Measurements from ENCODE around the gene SOX15.

The SOX15 gene

GRCh38 chr17:7580604-7581575 is 9.0 kb downstream of the SOX15 start:
- Mint-ChIP-seq H3K9me3 (no peaks in the 10 kb centered on the region), H3K36me3 (ENCODE audit: low read depth) (peaks cover 55% of the 10 kb centered on the region), H3K4me1 (peaks cover 63% of the 10 kb centered on the region)

DNA sequence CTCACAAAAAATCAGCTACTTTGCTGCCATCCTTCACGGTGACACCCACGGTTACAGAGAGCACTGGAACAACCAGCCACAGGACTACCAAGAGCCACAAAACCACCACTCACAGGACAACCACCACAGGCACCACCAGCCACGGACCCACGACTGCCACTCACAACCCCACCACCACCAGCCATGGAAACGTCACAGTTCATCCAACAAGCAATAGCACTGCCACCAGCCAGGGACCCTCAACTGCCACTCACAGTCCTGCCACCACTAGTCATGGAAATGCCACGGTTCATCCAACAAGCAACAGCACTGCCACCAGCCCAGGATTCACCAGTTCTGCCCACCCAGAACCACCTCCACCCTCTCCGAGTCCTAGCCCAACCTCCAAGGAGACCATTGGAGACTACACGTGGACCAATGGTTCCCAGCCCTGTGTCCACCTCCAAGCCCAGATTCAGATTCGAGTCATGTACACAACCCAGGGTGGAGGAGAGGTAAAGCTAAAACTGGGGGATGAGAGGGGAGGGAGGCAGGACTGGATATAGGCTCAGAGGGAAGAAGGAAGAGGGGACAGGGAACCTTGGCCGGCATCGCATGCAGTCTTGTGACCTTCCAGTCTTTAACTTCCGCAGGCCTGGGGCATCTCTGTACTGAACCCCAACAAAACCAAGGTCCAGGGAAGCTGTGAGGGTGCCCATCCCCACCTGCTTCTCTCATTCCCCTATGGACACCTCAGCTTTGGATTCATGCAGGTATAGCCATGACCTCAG is 9.9 kb downstream of the SOX15 start:
- Mint-ChIP-seq H3K27ac (peak overlapping the region; percentile 93 to 97 (median 95)), H3K4me3 (peak overlapping the region; percentile 8 to 47 (median 37)), H3K4me1 (peaks cover 70% of the 10 kb centered on the region), H3K9me3 (no peaks in the 10 kb centered on the region), H3K36me3 (ENCODE audit: low read depth) (peaks cover 60% of the 10 kb centered on the region), H3K27me3 (ENCODE audit: low read depth) (peaks cover 4% of the 10 kb centered on the region)
- no peak for TF ChIP-seq CTCF (IDR thresholded peaks at IDR 0.05; ENCODE audit: unreplicated experiment in 3 of 3)

More at GRCh38 chr17:7580604-7581575, 9.0 kb downstream of the SOX15 start:
- no peak for TF ChIP-seq CTCF (IDR thresholded peaks at IDR 0.05; ENCODE audit: unreplicated experiment in 3 of 3)
- peak overlapping the region; percentile 95 to 98 (median 97) for H3K27ac Mint-ChIP-seq
- H3K4me3 Mint-ChIP-seq, result peak overlapping the region; percentile 48 to 49 (median 48)
- peaks cover 4% of the 10 kb centered on the region for H3K27me3 Mint-ChIP-seq (ENCODE audit: low read depth)

- H3K27me3 Mint-ChIP-seq (ENCODE audit: low read depth), result peaks cover 4% of the 10 kb centered on the region
- H3K27ac Mint-ChIP-seq, result peak within 1 kb of the TSS; percentile 95 to 98 (median 97)
- H3K9me3 Mint-ChIP-seq, result no peaks in the 10 kb centered on the region
- peaks cover 65% of the 10 kb centered on the region for H3K36me3 Mint-ChIP-seq (ENCODE audit: low read depth)
- H3K4me1 Mint-ChIP-seq, result peaks cover 70% of the 10 kb centered on the region
- no peak for TF ChIP-seq CTCF (IDR thresholded peaks at IDR 0.05; ENCODE audit: unreplicated experiment in 3 of 3)
- peak within 1 kb of the TSS; percentile 47 to 79 (median 69) for H3K4me3 Mint-ChIP-seq
These were observed 10.7 kb downstream of the SOX15 start, which contains the start of gene CD68 for GRCh38 chr17:7579001-7579833. TSS of gene CD68 (plus strand) at chr17:7579638. CDS start at chr17:7579678, 40 bp downstream.

- H3K4me3 Mint-ChIP-seq, result peak overlapping the region; percentile 34 to 75 (median 74)
- H3K4me1 Mint-ChIP-seq, result peaks cover 67% of the 10 kb centered on the region
- no peak for TF ChIP-seq CTCF (IDR thresholded peaks at IDR 0.05; ENCODE audit: unreplicated experiment in 3 of 3)
- H3K9me3 Mint-ChIP-seq, result peaks cover 2% of the 10 kb centered on the region
- H3K27ac Mint-ChIP-seq, result peak overlapping the region; percentile 51 to 80 (median 52)
- H3K27me3 Mint-ChIP-seq (ENCODE audit: low read depth), result peaks cover 4% of the 10 kb centered on the region
- H3K36me3 Mint-ChIP-seq (ENCODE audit: low read depth), result peaks cover 75% of the 10 kb centered on the region
These were observed 12.3 kb downstream of the SOX15 start for GRCh38 chr17:7577327-7578199.
